ENCODE results near the gene HYDIN.

HYDIN gene

DNA sequence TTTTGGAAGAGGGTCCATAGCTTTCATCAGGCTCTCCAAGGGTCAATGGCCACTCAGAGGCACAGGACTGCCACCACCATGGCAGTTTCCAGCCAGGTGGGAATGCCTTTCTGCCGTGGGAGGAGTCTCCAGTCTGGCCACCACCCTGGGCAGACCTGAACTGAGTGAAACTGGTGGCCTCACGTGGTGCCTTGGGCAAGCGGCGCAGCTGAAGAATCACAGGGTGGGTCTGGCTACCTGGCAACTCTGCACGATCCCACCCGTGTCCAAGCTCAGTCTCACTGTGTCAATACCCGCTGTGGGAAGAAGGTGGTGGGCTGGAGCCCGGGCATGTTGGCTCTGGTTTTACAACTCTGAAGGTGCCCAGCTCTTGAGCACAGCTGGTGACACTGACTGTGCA lies 461.4 kb downstream of the HYDIN start (continued):
- no peak for TF ChIP-seq TSHZ2 (CRISPR knock-in tag; IDR thresholded peaks at IDR 0.05)

- ATAC-seq = no peak
Observed at GRCh38 chr16:70768203-70768580, 462.3 kb downstream of the HYDIN start.

DNA sequence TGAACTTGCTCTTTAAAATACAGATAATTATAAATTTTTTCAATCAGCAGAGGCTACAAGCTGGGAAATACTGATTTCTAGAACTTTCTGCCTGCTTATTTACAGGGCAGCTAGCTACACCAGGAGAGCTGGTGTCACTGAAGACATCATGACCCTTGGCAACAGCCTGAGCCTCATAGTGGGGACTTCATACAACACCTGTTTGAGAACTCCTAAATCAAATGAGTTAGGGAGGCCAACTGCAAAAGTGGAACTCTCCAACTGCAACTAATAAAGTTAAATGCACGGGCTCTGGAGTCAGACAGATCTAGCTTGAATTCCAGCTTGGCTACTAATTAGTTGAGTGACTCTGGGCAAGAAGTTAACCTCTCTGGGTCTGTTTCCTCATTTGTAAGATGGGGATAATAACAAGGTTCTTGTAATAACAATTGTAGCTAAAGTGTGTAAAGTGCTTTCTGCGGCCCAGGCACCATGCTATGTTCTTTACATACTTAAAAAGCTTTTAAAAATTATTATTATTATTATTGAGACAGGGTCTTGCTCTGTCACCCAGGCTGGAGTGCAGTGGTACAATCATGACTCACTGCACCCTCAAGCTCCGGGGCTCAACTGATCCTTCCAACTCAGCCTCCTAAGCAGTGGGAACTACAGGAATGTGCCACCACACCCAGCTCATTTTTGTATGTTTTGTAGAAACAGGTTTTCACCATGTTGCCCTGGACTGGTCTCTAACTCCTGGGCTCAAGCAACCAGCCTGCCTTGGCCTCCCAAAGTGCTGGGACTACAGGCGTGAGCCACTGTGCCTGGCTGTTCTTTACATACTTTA lies 462.9 kb downstream of the HYDIN start:
- TF ChIP-seq ESRRG (CRISPR knock-in tag; IDR thresholded peaks at IDR 0.05) (no peak), SNAI2 (CRISPR knock-in tag; IDR thresholded peaks at IDR 0.05) (no peak), TCF4 (CRISPR knock-in tag; IDR thresholded peaks at IDR 0.05; ENCODE audit: borderline replicate concordance) (no peak), ZNF565 (CRISPR knock-in tag; conservative IDR thresholded peaks at IDR 0.05; ENCODE audit: low read depth) (no peak), ZFP30 (CRISPR knock-in tag; IDR thresholded peaks at IDR 0.05) (no peak), TSHZ2 (CRISPR knock-in tag; IDR thresholded peaks at IDR 0.05) (no peak), ARNTL (CRISPR knock-in tag; IDR thresholded peaks at IDR 0.05; ENCODE audit: borderline replicate concordance, low read depth) (no peak), OSR1 (CRISPR knock-in tag; IDR thresholded peaks at IDR 0.05) (no peak), RARB (CRISPR knock-in tag; IDR thresholded peaks at IDR 0.05) (no peak), ISL1 (CRISPR knock-in tag; IDR thresholded peaks at IDR 0.05) (no peak), CREB5 (CRISPR knock-in tag; IDR thresholded peaks at IDR 0.05; ENCODE audit: low read depth) (no peak), CSDC2 (CRISPR knock-in tag; IDR thresholded peaks at IDR 0.05) (no peak), ZFP3 (CRISPR knock-in tag; IDR thresholded peaks at IDR 0.05) (no peak)
- TF ChIP-seq, protein P1, sequence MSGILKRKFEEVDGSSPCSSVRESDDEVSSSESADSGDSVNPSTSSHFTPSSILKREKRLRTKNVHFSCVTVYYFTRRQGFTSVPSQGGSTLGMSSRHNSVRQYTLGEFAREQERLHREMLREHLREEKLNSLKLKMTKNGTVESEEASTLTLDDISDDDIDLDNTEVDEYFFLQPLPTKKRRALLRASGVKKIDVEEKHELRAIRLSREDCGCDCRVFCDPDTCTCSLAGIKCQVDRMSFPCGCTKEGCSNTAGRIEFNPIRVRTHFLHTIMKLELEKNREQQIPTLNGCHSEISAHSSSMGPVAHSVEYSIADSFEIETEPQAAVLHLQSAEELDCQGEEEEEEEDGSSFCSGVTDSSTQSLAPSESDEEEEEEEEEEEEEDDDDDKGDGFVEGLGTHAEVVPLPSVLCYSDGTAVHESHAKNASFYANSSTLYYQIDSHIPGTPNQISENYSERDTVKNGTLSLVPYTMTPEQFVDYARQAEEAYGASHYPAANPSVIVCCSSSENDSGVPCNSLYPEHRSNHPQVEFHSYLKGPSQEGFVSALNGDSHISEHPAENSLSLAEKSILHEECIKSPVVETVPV (CRISPR knock-in tag; IDR thresholded peaks at IDR 0.05) = no peak
- ATAC-seq = peak; percentile 12; the same call in 1 of the 3 replicates

More at GRCh38 chr16:70768203-70768580, 462.3 kb downstream of the HYDIN start:
- TF ChIP-seq CSDC2 (CRISPR knock-in tag; IDR thresholded peaks at IDR 0.05) (no peak), SNAI2 (CRISPR knock-in tag; IDR thresholded peaks at IDR 0.05) (no peak), RARB (CRISPR knock-in tag; IDR thresholded peaks at IDR 0.05) (no peak), POU6F1 (CRISPR knock-in tag; IDR thresholded peaks at IDR 0.05; ENCODE audit: borderline replicate concordance, low read depth) (no peak), OSR1 (CRISPR knock-in tag; IDR thresholded peaks at IDR 0.05) (no peak), PPARA (CRISPR knock-in tag; IDR thresholded peaks at IDR 0.05; ENCODE audit: borderline replicate concordance) (no peak), ESRRG (CRISPR knock-in tag; IDR thresholded peaks at IDR 0.05) (no peak), BACH2 (CRISPR knock-in tag; IDR thresholded peaks at IDR 0.05; ENCODE audit: borderline replicate concordance) (no peak), TCF4 (CRISPR knock-in tag; IDR thresholded peaks at IDR 0.05; ENCODE audit: borderline replicate concordance) (no peak)

All from SK-N-SH treated with all-trans-retinoic acid at 6 μM for 48 hours (cell line).